ENCODE measurements around the gene TNFRSF19.
"Not testable (repeated sequence)": the region's sequence is repeated elsewhere in the genome, so short reads cannot be mapped to it uniquely, and the experiment has no call there.

Gene TNFRSF19

DNA sequence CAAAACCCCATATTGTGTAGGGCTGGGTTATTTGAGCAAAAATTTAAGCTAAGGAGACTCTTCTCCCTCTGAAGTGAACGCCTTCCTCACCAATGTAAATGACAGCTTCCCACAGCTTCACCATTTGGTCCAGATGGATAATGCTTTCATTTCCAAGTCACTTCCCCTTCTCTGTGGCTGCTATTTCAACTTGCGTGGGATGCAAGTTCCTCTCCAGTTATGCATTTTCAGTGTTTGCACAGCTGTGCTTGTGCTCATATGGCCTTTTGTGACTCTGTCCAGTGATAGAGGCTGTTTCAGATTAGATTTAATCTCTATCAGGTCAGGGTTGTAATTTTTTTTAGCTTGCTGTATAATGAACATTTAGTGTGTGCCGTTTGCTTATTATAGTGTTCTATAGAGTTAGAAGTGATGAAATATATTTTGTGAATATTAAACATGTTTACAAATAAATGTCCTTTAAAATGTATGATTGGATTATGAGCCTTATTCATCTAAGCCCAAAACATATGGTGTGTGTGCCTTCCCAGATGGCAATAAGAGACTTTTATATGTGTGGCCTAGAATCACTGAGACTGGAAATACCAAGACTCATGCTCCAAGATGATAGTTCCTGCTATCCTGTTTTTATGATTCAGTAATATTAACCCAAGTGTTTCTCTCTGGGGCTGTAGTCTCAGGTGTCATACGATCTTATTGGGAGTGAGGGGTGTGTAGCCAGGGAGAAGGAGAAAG is 86.6 kb downstream of the TNFRSF19 start:
- peak; percentile 41 for DNase-seq

DNA sequence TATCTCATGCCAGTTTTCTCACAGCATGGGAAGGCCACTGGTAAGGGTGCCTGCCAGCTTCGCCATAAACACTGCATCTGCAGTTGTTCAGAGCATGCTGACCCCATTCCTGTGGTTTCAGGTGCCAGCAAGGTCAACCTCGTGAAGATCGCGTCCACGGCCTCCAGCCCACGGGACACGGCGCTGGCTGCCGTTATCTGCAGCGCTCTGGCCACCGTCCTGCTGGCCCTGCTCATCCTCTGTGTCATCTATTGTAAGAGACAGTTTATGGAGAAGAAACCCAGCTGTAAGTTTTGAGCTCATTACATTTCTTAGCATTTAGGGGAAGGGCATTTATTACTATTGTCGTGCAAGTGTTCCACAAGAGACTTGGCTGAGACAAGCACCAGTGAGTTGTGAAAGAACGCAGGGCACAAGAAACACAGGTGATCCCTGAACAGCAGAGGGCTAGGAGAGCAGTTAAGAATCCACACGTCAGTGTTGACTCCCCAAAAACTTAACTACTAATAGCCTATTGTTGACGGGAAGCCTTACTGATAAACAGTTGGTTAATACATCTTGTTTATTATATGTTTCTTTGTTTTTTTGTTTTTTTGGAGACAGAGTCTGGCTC is 88.8 kb downstream of the TNFRSF19 start:
- no peak for DNase-seq

DNA sequence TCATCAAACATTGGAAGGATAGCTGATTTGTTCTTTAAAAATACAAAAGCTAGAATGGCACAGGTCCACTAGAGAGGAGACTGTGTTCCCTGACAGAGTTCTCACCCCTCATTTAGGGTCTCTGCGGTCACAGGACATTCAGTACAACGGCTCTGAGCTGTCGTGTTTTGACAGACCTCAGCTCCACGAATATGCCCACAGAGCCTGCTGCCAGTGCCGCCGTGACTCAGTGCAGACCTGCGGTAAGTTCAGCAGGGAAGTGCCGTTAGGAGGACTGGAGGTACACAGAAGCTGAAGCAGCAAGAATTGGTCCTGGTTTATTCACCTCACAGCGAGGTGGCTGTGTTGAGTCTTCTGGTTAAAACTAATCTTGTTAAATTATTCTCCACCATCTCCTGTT is 90.0 kb downstream of the TNFRSF19 start:
- DNase-seq: no peak

GRCh38 chr13:23666582-23666981 is 96.4 kb downstream of the TNFRSF19 start:
- DNase-seq: no peak

DNA sequence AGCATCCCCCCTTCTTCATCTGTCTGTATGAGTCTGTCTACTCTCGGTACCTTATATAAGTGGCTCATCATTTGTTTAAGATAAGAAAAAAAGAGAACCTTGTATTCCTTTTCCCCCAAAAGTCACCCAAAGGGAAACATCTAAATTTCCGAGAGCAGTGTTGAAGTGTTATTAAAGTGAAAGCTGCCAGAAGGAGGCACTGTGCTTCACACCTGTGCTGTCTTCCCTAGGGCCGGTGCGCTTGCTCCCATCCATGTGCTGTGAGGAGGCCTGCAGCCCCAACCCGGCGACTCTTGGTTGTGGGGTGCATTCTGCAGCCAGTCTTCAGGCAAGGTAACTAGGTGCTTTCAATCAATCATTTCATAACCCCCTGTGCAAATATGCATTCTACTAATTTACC is 97.5 kb downstream of the TNFRSF19 start:
- no peak for DNase-seq

GRCh38 chr13:23668562-23668961 is 98.3 kb downstream of the TNFRSF19 start:
- no peak for DNase-seq

- no peak for DNase-seq
These were observed 100.6 kb downstream of the TNFRSF19 start for GRCh38 chr13:23670793-23671192.

- no peak for DNase-seq
These were observed 101.2 kb downstream of the TNFRSF19 start for GRCh38 chr13:23671377-23671776.

DNA sequence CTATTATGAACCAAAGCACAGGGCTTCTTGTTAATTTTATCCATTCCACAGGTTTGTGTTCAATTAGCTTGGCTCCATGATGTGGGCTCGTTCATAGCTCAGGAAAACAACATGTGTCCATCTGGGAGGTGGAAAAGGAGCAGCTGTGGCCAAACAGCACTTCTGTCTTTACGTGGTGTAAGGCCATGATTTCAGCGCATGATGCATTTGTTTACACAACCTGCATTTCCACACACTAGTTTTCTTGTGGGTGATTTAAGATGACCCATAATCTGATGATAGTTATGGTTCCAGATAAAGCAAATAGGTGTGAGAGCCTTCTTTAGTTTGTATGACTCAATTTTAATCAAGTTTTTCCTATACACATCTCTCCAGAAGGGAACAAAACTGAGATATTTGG is 101.7 kb downstream of the TNFRSF19 start:
- DNase-seq: no peak

- no peak for DNase-seq
These were observed 102.4 kb downstream of the TNFRSF19 start for GRCh38 chr13:23672616-23673015.

- no peak for DNase-seq
These were observed 103.1 kb downstream of the TNFRSF19 start for GRCh38 chr13:23673354-23673753.

DNA sequence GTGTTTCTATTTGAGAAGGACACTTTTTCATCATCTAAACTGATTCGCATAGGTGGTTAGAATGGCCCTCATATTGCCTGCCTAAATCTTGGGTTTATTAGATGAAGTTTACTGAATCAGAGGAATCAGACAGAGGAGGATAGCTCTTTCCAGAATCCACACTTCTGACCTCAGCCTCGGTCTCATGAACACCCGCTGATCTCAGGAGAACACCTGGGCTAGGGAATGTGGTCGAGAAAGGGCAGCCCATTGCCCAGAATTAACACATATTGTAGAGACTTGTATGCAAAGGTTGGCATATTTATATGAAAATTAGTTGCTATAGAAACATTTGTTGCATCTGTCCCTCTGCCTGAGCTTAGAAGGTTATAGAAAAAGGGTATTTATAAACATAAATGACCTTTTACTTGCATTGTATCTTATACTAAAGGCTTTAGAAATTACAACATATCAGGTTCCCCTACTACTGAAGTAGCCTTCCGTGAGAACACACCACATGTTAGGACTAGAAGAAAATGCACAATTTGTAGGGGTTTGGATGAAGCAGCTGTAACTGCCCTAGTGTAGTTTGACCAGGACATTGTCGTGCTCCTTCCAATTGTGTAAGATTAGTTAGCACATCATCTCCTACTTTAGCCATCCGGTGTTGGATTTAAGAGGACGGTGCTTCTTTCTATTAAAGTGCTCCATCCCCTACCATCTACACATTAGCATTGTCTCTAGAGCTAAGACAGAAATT is 103.8 kb downstream of the TNFRSF19 start:
- no peak for DNase-seq

DNA sequence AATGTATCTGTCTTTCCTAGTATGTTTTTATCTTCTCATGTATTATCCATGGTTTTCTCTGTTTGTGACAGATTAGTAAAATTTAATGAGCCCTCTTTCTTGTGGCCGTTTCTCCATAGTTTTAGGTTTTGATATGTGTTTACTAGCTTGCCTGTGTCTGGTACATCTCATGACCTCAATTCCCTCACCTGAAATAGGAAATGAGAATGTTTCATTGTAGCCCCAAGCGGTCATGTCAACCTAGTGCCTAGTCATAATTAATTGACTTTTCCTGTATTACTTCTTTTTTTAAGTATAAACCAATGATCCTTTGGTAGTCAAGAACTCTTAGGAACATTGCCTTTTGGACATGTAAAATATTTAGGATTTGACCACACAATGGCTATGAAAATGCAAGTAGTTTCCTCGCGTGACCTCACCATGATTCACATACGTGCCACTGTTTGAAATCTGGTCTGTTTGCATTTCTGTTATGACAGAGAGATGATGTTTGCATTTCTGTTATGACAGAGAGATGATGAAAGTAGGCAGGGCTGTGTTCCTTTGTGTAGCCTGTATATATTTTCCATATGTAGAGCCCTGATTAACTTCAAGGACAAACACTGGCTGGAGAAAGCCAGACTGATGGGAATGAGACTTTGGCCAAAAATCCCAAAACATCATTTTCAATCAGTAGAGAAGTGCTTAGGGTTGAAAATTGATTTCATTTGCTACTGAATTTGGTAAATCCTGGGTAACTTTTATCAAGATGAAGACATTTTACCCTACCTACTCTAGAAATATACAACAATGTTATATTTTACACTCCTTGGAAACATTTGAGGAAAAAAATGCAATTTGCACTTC is 104.8 kb downstream of the TNFRSF19 start:
- DNase-seq: no peak

- DNase-seq: not testable (repeated sequence)
These were observed 107.6 kb downstream of the TNFRSF19 start for GRCh38 chr13:23677679-23678288.

DNA sequence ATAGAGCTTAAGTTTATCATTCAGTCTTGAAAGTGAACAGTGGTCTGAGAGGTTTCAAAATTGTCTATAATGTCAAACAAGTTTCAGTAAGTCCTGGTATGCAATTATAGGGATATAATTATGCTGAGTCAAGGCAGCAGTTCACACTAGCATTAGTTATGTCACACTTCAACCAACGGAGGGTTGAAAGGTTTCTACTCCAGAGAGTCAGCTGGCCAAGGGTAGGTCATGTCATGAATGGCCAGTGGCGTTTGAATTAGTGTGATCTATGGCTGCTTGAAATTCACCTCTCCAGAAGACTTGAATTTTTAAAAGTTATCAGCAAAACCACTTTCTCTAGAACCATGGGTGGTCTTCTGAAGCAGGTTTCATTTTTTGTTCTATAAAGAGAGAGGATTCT is 108.6 kb downstream of the TNFRSF19 start:
- no peak for DNase-seq

DNA sequence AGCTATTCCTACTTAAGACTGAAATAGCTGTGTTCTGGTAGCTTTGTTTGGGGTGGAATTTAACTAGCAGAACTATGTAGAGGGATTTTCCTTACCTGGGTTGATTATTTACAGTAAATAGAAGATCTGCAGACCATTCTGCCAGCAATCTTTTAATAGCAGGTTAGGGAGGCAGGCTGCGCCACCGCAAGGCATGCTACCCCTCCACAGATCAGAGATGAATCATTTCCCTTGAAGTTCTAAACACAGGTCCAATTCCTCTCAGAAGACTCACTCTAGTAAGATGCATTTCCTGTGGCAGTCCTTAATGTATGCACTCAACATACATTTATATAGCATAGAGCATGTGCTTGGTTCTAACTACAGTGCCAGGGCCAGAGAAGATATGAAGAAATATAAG is 109.0 kb downstream of the TNFRSF19 start:
- no peak for DNase-seq

DNA sequence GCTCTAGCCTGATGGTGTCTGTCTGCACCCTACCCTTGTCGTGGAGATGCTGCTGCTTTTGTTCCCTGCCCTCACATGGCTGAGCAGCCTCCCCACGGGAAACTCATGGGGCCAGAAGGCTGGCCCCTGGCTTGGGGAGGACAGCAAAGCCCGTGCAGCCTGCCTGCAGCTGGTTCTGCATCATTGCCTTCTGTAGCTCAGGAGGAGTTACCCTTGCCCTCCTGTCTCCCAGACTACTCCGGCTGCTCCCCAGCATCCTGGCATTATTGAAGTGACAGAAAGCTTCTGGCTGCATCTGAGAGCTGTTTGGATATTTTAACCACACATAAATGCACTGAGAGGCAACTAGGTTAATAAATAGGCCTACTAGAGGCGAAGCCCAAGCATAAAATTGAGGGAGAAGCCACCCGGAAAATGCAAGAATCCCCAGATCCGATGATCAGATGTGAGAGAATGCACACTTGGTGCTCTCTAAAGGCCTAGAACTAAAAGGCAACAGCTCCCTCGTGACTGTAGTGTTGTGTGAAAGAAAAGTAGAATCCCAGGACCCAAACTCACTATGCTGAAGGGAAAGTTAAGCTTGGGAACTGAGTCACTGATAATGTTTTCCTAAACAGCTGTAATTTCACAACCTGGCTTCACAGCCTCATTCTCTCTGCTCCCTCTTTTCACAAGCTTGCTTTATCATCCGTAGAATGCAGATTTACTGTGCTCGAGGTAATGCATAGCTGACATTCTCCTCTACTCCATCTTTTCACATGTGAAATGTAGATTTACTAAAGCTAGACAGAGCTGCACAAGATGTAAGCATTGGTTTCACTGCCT is 110.8 kb downstream of the TNFRSF19 start:
- no peak for DNase-seq

GRCh38 chr13:23683084-23683483 is 112.9 kb downstream of the TNFRSF19 start:
- DNase-seq: no peak

GRCh38 chr13:23684647-23685046 is 114.4 kb downstream of the TNFRSF19 start:
- DNase-seq: no peak

GRCh38 chr13:23685416-23685815 is 115.2 kb downstream of the TNFRSF19 start:
- DNase-seq: no peak

DNA sequence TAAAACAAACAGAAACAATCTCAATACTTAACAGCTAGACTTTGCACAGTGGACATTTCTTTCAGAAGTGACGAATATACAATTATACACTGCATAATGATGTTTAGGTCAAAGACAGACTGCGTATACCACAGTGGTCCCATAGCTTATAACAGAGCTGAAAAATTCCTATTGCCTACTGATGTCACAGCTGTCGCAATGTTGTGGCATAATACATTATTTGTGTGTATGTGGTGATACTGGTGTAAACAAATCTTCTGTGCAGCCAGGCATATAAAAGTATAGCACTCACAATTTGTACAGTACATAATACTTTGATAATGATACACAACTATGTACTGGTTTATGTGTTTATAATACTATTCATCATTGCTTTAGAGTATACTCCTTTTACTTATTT is 116.7 kb downstream of the TNFRSF19 start:
- no peak for DNase-seq

DNA sequence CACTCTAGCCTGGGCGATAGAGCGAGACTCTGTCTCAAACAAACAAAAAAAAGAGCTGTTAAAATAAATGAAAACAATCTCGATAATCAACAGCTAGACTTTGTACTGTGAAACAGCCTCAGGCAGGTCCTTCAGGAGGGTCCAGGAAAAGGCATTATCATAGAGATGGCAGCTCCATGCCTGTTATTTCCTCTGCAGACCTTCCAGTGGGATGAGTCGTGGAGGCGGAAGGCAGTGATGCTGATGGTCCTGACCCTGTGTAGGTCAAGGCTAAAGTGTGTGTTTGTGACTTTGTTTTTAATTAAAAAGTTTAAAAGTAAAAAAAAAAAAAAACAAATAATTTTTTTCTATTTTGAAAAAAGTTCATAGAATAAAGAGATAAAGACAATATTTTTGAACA is 117.4 kb downstream of the TNFRSF19 start:
- no peak for DNase-seq
